ENCODE results near the gene PAFAH1B2. TPM values are rescaled to one million over a fixed set of nuclear protein-coding genes. Genes with fewer than 3 reads are reported as not detected.
"Not testable (repeated sequence)": the region's sequence is repeated elsewhere in the genome, so short reads cannot be mapped to it uniquely, and the experiment has no call there.

The PAFAH1B2 gene
- total RNA-seq, 1 donor from 2014 or later, result 72.3 TPM

GRCh38 chr11:117206111-117206510 lies 62.0 kb downstream of the PAFAH1B2 start:
- H3K4me3 Mint-ChIP-seq (ENCODE audit: low read depth); H3K27ac Mint-ChIP-seq; H3K9me3 Mint-ChIP-seq; DNase-seq (ENCODE audit: low spot score); H3K27me3 Mint-ChIP-seq (ENCODE audit: low read depth); H3K4me1 Mint-ChIP-seq (ENCODE audit: low read depth): not testable (repeated sequence)
- intact Hi-C loops (cut with micrococcal nuclease), result loop anchor here (5.0 kb wide), 1 partner anchor 74 kb away; no protein-coding TSS in a partner anchor
- peaks cover 42% of the 10 kb centered on the region for H3K36me3 Mint-ChIP-seq (ENCODE audit: low read depth)

- H3K4me1 Mint-ChIP-seq (ENCODE audit: low read depth); DNase-seq (ENCODE audit: low spot score); H3K9me3 Mint-ChIP-seq; H3K4me3 Mint-ChIP-seq (ENCODE audit: low read depth); H3K27me3 Mint-ChIP-seq (ENCODE audit: low read depth); H3K27ac Mint-ChIP-seq: not testable (repeated sequence)
- H3K36me3 Mint-ChIP-seq (ENCODE audit: low read depth), result peaks cover 48% of the 10 kb centered on the region
- intact Hi-C loops (cut with micrococcal nuclease), result loop anchor here (5.0 kb wide), 1 partner anchor 75 kb away; no protein-coding TSS in a partner anchor
Observed at GRCh38 chr11:117206859-117207258, 62.8 kb downstream of the PAFAH1B2 start.

- DNase-seq (ENCODE audit: low spot score); H3K27me3 Mint-ChIP-seq (ENCODE audit: low read depth); H3K4me1 Mint-ChIP-seq (ENCODE audit: low read depth); H3K4me3 Mint-ChIP-seq (ENCODE audit: low read depth); H3K9me3 Mint-ChIP-seq; H3K27ac Mint-ChIP-seq: not testable (repeated sequence)
- intact Hi-C loops (cut with micrococcal nuclease), result loop anchor here (5.0 kb wide), 1 partner anchor 75 kb away; no protein-coding TSS in a partner anchor
- H3K36me3 Mint-ChIP-seq (ENCODE audit: low read depth), result peaks cover 52% of the 10 kb centered on the region
Observed at GRCh38 chr11:117207481-117207880, 63.4 kb downstream of the PAFAH1B2 start.

- H3K4me3 Mint-ChIP-seq (ENCODE audit: low read depth); H3K9me3 Mint-ChIP-seq; H3K27me3 Mint-ChIP-seq (ENCODE audit: low read depth); H3K4me1 Mint-ChIP-seq (ENCODE audit: low read depth); H3K27ac Mint-ChIP-seq; DNase-seq (ENCODE audit: low spot score): not testable (repeated sequence)
- intact Hi-C loops (cut with micrococcal nuclease), result loop anchor here (5.0 kb wide), 1 partner anchor 76 kb away; no protein-coding TSS in a partner anchor
- peaks cover 57% of the 10 kb centered on the region for H3K36me3 Mint-ChIP-seq (ENCODE audit: low read depth)
Observed at GRCh38 chr11:117208710-117209109, 64.6 kb downstream of the PAFAH1B2 start.

GRCh38 chr11:117209351-117210125 lies 65.5 kb downstream of the PAFAH1B2 start:
- not testable (repeated sequence) for H3K4me3 Mint-ChIP-seq (ENCODE audit: low read depth); H3K27ac Mint-ChIP-seq; H3K4me1 Mint-ChIP-seq (ENCODE audit: low read depth); DNase-seq (ENCODE audit: low spot score); H3K9me3 Mint-ChIP-seq; H3K27me3 Mint-ChIP-seq (ENCODE audit: low read depth)
- intact Hi-C loops (cut with micrococcal nuclease), result loop anchor here (5.0 kb wide), 1 partner anchor 77 kb away; no protein-coding TSS in a partner anchor
- H3K36me3 Mint-ChIP-seq (ENCODE audit: low read depth), result peaks cover 56% of the 10 kb centered on the region

GRCh38 chr11:117210620-117211019 lies 66.5 kb downstream of the PAFAH1B2 start:
- H3K4me3 Mint-ChIP-seq (ENCODE audit: low read depth), result no peak overlapping the region
- no peak for DNase-seq (ENCODE audit: low spot score)
- intact Hi-C loops (cut with micrococcal nuclease), result no loop called here
- no peaks in the 10 kb centered on the region for H3K27me3 Mint-ChIP-seq (ENCODE audit: low read depth)
- H3K9me3 Mint-ChIP-seq, result no peaks in the 10 kb centered on the region
- H3K36me3 Mint-ChIP-seq (ENCODE audit: low read depth), result peaks cover 52% of the 10 kb centered on the region
- H3K27ac Mint-ChIP-seq, result no peak overlapping the region
- H3K4me1 Mint-ChIP-seq (ENCODE audit: low read depth), result no peaks in the 10 kb centered on the region

GRCh38 chr11:117212697-117213355 lies 68.7 kb downstream of the PAFAH1B2 start:
- intact Hi-C loops (cut with micrococcal nuclease), result no loop called here
- Mint-ChIP-seq H3K27ac (no peak overlapping the region), H3K9me3 (no peaks in the 10 kb centered on the region), H3K4me3 (ENCODE audit: low read depth) (no peak overlapping the region), H3K4me1 (ENCODE audit: low read depth) (no peaks in the 10 kb centered on the region), H3K27me3 (ENCODE audit: low read depth) (no peaks in the 10 kb centered on the region), H3K36me3 (ENCODE audit: low read depth) (peaks cover 63% of the 10 kb centered on the region)
- DNase-seq (ENCODE audit: low spot score), result no peak

GRCh38 chr11:117214404-117215110 lies 70.5 kb downstream of the PAFAH1B2 start:
- H3K4me3 Mint-ChIP-seq (ENCODE audit: low read depth), result no peak overlapping the region
- intact Hi-C loops (cut with micrococcal nuclease), result no loop called here
- H3K36me3 Mint-ChIP-seq (ENCODE audit: low read depth), result peaks cover 76% of the 10 kb centered on the region
- H3K4me1 Mint-ChIP-seq (ENCODE audit: low read depth), result no peaks in the 10 kb centered on the region
- no peaks in the 10 kb centered on the region for H3K27me3 Mint-ChIP-seq (ENCODE audit: low read depth)
- peak overlapping the region; percentile 13 for H3K27ac Mint-ChIP-seq
- no peak for DNase-seq (ENCODE audit: low spot score)
- no peaks in the 10 kb centered on the region for H3K9me3 Mint-ChIP-seq

GRCh38 chr11:117217141-117218084 lies 73.3 kb downstream of the PAFAH1B2 start:
- no peaks in the 10 kb centered on the region for H3K27me3 Mint-ChIP-seq (ENCODE audit: low read depth)
- peaks cover 76% of the 10 kb centered on the region for H3K36me3 Mint-ChIP-seq (ENCODE audit: low read depth)
- no peak overlapping the region for H3K27ac Mint-ChIP-seq
- H3K4me3 Mint-ChIP-seq (ENCODE audit: low read depth), result no peak overlapping the region
- H3K9me3 Mint-ChIP-seq, result no peaks in the 10 kb centered on the region
- no peak for DNase-seq (ENCODE audit: low spot score)
- intact Hi-C loops (cut with micrococcal nuclease), result no loop called here
- H3K4me1 Mint-ChIP-seq (ENCODE audit: low read depth), result no peaks in the 10 kb centered on the region

GRCh38 chr11:117218133-117218915 lies 74.2 kb downstream of the PAFAH1B2 start:
- H3K4me3 Mint-ChIP-seq (ENCODE audit: low read depth), result no peak overlapping the region
- H3K4me1 Mint-ChIP-seq (ENCODE audit: low read depth), result no peaks in the 10 kb centered on the region
- H3K27ac Mint-ChIP-seq, result no peak overlapping the region
- no peaks in the 10 kb centered on the region for H3K9me3 Mint-ChIP-seq
- H3K36me3 Mint-ChIP-seq (ENCODE audit: low read depth), result peaks cover 78% of the 10 kb centered on the region
- intact Hi-C loops (cut with micrococcal nuclease), result no loop called here
- no peaks in the 10 kb centered on the region for H3K27me3 Mint-ChIP-seq (ENCODE audit: low read depth)
- no peak for DNase-seq (ENCODE audit: low spot score)

GRCh38 chr11:117219001-117219400 lies 74.9 kb downstream of the PAFAH1B2 start:
- no peak overlapping the region for H3K27ac Mint-ChIP-seq
- intact Hi-C loops (cut with micrococcal nuclease), result no loop called here
- no peak for DNase-seq (ENCODE audit: low spot score)
- no peaks in the 10 kb centered on the region for H3K27me3 Mint-ChIP-seq (ENCODE audit: low read depth)
- peaks cover 80% of the 10 kb centered on the region for H3K36me3 Mint-ChIP-seq (ENCODE audit: low read depth)
- no peaks in the 10 kb centered on the region for H3K4me1 Mint-ChIP-seq (ENCODE audit: low read depth)
- H3K9me3 Mint-ChIP-seq, result no peaks in the 10 kb centered on the region
- no peak overlapping the region for H3K4me3 Mint-ChIP-seq (ENCODE audit: low read depth)

Measured in activated T-helper 2 cell treated with anti-CD3 and anti-CD28 coated beads, Interferon-gamma antibody, Interleukin-2, Interleukin-4, amounts not matched to agents 10 μg/mL and 5 μg/mL and 100 μg/mL, durations not matched to agents 14 hours and 24 hours and 36 hours (primary cell).